A204.1 (cell line): ENCODE measurements around the gene FBXW10B.
"Not testable (repeated sequence)": the region's sequence is repeated elsewhere in the genome, so short reads cannot be mapped to it uniquely, and the experiment has no call there.

ENCODE experiments used
- FAIRE-seq: peaks from 2 replicates; lab custom pipeline; 2012; peaks lifted over from hg19 to GRCh38; lab: Jason Lieb, UNC

The FBXW10B gene, protein sequence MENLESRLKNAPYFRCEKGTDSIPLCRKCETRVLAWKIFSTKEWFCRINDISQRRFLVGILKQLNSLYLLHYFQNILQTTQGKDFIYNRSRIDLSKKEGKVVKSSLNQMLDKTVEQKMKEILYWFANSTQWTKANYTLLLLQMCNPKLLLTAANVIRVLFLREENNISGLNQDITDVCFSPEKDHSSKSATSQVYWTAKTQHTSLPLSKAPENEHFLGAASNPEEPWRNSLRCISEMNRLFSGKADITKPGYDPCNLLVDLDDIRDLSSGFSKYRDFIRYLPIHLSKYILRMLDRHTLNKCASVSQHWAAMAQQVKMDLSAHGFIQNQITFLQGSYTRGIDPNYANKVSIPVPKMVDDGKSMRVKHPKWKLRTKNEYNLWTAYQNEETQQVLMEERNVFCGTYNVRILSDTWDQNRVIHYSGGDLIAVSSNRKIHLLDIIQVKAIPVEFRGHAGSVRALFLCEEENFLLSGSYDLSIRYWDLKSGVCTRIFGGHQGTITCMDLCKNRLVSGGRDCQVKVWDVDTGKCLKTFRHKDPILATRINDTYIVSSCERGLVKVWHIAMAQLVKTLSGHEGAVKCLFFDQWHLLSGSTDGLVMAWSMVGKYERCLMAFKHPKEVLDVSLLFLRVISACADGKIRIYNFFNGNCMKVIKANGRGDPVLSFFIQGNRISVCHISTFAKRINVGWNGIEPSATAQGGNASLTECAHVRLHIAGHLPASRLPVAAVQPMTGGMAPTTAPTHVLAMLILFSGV

DNA sequence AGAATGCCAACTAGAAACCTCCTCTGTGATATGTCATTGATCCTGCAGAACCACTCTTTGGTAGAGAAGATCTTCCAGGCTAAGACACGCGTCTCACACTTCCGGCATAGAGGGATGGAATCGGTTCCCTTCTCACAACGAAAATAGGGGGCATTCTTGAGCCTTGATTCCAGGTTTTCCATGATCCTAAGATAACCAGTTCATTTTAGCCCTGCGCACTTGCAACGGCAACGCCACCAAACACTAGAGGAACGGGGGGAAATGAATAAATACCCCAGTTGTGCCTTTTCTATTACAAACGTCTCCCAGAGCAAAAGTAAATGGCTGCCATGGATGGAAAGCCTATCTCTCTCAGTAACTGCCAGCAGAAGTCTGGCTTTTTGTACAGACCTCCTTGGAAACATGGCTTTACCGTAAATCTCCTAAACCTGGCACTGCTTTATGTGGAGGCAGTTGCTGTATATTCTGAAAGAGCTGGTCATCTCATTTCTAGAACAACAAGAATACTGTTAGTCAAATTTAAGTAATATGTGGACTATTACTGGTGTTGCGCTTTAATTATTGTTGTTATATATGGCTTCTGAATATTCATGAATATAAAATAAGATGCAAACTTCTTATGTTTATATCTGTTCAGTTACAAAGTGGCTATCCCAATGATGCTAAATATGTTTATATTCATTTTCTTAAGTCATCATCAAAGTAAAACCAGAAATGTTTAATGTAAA lies at the start of gene FBXW10B:
Gene FBXW10B (minus strand): TSS at position 374 of the 728 bp plus-strand sequence. CDS start 192 bp downstream, at position 182.
- not testable (repeated sequence) for FAIRE-seq

DNA sequence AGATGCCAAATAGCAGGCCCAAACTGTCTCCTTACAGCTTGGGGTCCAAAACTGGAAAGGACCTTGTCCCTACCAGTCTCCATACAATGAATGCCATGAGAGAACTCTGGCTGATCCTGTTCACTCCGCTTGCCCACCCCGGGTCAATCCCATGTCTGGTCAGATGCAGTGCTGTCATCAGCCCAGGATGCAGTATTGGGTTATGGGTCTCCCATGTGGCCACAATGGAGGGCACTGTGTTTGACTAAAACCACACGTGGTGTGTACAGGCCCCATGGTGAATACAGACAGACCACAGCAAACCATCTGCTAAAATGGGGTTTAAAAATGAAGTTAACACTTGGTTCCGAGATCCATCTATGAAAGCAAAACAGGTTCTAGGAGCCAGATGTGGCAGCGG lies 44.2 kb upstream of the FBXW10B start:
- FAIRE-seq = no peak

DNA sequence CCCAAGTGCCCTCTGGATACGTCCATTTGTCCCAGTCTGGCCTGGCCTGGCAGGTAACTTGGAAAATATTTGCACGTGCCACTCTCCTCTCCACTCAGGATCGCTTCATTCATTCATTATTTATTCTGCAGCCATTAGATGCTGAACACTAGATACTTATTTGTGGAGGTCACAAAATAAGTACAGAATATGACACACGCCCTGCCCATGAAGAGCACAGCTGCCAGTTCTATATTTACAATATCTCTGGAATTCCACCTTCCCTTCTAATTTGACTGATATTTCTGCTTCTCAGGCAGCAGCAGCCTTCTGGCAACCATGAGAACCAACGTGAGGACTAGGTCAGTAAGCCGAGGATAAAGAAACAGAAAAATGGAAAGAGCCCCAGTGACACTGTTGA lies 43.7 kb upstream of the FBXW10B start:
- FAIRE-seq = no peak

DNA sequence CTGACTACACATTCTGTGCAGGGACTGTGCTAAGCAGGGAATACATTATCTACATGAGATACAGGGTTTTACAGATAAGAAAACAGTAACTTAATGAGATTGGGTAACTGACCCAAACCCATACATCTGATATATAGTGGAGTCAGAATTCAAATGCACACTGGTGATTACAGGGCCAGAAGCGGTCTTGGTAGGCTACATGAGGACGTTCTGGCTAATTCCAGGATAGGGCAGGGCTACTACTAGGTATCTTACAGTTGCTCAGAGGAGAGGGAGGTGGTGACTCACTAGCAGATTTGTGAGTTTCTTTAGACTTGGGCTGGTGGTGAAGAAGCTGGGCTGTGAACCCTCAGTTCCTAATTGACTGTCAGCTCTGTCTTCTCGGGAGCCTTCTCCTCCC lies 43.2 kb upstream of the FBXW10B start:
- no peak for FAIRE-seq

DNA sequence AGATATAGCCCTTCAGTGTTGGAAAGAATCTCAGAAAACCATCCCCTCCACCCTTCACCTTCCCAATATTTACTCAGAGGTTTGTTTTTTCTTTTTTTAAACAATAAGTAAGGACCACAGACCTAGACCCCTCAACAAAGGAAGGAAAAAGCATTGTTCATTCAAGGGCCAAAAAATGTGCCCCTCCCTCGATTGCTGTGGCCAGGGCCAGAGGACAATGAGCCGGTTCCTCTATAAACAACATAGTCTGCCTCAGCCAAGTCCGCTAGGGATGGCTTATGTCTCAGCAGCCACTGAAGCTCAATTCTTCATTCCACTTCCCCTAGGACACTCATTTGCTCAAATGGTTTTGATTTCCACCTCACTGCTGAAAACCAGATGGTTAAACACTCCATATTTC lies 40.6 kb upstream of the FBXW10B start:
- no peak for FAIRE-seq

DNA sequence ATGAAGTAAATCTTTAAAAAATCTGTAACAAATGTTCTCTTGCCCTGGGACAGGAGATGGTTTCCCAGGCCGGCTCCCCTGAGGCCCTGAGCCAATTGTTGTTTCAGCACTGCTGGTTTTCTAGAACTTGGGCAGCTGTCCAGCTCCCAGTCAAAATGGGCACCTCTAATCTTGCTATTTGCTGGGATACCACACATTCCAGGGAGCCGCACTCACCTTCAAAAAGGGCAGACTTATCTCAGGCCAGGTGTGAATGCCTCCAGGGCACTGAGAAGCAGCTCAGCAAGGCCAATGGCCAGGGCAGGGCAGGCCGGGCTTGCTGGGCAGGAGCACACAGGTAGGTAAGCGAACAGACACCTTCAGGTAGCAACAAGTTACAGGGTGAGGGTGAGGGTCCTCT lies 40.2 kb upstream of the FBXW10B start:
- no peak for FAIRE-seq

DNA sequence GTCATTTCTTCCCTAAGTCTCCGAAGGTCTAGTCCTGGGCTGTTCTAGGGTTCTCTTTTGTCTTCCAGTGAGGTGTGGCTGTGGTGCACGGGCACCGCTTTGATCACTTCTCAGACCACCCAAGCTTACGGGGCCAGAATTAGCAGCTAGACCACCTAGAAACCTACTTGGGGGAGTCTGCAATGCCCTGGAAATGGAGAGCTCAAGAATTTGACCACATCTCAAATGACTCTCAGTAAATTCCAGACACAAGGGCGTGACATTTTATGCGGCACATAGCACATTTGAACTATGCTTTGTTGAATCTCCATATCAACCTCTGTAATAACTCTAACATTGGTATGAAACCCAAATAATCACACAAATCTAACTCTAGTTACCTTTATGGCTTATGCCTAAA lies 39.7 kb upstream of the FBXW10B start:
- no peak for FAIRE-seq

DNA sequence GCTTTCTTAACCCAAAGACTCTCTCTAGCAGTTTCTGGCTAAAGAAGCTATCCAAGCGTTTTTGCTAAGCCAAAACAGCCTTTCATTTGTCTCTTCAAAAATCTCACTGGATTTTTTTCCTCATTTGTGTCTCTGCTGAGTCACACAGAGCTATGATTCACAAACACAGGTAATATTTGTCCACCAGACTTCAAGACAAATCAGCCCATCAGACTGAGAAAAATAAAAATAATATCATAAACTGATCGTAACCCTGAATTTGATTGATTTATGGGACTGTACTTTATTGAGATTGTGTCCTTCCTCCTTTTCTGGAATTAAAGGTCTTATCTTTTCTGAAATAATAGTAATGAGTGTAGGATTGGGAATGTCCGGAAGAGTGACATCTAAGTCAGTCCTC lies 38.8 kb upstream of the FBXW10B start:
- FAIRE-seq = no peak

DNA sequence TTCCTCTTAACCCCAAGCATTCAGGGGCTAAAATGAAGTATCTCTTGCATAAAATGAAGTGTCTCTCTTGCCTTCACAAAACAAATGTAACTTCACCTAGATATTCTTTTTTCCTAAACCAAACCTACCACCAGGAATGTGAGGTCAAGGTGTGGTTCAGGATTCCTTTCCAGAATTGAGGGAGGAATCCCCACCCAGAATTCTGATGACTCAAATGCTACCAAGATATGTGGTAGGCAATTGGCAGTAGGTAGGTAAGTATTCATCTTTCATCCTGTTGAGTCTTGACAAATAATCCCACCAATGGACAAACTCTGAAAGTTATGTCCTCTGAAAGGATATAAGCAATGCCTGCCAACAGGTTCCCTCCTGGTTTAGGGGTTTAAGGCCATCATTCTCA lies 38.4 kb upstream of the FBXW10B start:
- no peak for FAIRE-seq

DNA sequence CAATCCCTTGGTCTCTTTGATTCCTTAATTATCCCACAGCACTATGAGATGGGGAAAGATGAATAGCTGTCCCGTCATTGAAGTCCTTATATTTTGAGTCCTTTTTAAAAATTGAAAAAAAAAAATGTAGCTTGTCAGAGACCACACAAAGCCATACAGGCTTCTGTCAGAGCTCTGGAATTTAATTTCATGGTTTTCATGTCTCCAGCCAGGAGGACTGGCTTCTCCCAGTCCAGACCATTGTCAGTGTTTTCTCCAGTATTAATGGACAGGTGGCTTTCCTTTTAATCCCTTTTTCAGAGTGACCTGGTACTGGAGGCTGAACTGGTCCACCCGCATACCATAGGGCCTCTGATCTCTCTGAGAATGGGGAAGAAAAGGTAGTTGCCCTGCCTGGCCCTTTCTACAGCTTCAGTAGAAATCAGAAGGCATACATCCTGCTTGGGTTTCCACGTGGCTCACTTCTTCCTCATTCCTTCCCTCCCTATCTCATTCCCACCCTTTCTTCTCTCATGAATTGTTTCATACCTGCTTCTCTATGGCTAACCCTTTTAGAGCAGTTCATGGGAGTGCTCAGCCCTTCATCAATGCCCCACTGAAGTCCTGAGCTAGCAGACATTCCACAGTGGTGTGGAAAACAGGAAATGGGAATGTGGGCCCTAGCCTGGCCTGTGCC lies 35.5 kb upstream of the FBXW10B start:
- FAIRE-seq = no peak

DNA sequence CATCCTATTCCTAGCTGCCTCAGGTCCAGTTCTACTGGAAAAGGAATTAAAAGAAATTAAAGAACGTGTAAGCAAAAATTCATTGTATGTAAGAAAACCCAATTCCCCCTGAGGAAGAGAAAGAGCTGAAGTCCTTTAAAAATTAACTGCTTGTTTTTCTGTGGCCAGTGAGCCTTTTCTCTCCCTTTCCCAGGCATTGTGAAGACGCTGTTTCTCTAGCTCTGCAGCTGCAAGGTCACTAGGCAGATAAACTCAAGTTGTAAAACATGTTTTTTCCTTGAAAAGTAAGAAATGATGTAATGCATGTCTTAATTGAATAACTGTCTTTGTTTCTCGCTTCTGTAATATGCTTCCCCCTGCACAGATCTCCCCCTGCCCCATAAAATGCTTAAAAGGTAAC lies 34.9 kb upstream of the FBXW10B start:
- FAIRE-seq = not testable (repeated sequence)

DNA sequence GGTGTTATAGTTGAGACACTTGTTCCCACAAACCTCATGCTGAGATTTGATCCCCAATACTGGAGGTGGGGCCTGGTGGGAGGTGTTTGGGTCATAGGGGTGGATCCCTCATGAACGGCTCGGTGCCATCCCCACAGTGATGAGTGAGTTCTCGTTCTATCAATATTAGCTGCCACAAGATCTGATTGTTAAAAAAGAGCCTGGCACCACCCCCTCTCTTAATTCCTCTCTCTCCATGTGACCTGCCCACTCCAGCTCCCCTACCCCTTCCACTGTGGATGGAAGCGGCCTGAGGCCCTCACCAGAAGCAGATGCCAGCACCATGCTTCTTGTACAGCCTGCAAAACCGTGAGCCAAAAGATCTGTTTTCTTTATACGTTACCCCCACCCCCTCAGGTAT lies 33.5 kb upstream of the FBXW10B start:
- no peak for FAIRE-seq

DNA sequence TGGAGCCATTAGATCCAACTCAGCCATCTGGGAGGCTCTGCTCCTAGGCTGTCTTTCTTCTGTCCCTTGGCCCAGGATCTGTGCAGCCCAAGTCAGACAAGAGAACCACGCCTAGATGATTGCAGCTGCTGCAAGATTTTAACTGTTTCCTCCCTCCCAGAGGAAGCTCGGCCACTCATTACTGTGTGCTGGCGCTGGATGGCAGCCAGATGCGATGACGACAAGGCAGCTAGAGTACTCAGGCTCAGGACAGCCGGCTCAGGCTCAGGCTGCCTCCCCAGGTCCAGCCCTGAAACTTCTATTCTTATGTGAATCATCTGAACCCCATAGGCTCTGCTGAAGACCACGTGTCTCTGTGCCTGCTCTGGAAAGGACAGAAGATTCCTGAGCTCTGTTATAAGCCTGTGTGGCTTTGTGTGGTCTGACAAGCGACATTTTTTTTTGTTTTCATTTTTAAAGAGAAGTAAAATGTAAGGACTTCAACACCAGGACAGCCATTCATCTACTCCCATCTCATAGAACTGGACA lies 32.1 kb upstream of the FBXW10B start:
- no peak for FAIRE-seq

DNA sequence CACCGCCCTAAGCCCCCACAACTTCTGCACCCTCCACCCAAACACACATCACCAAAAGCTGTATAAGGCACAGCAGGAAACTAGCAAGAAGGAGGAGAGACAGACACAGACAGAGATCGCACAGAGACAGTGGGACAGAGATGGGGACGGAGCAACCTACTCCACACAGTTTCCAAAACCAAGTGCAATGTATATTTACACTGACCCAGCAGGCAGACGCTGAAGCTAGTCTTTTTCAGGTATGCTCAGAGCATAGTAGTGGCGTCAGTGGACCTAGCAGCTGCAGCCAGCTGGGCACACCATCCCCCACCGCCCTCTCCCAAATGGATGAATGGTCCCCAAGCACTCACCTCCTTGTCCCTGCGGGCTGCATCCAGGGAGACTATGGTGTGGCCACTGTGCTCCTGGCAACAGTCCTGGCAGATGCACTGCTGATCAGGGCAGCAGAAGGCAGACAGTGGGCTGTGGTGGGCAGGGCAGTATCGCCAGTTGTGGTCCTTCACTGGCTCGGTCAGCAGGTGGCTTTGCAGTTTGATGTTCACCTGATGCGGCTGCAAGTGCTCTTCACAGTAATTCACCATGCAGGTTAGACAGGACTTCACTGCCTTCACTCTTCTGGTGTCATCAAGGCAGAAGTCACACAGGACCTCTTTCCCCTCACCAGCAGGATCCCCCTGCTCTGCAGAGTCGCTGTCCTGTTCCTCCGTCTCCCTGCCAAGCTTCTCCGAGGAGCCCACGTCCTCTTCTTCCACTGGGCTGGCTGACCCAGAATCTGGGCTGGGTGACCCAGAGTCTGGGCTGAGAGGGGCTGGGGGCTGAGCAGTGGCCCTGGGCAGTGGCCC lies 31.5 kb upstream of the FBXW10B start:
- FAIRE-seq = no peak

DNA sequence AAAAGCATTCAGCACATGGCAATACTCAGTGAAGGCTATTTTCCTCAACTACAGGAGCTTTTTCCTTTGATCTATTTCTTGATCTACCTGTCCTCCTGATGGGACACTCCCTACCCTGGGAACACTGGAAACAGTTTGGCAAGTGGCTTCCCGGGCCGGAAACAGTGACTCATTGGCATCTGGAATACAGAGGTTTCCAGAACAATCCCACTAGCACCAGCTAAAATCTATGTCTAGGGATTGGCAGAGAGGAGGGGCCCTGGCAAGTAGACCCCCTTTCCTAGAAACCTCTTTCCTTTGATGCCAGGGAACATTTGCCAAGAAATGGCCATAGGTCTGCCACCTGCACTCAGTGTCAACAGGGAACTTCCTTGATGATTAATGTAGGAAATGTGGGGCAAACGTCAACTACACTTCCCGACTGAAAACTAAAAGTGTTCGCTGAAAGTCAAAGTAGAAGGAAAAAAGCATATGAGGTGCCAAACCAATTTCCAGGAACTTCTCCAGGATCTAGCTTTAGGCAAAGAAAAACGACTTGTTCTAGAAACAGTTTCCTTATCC lies 30.4 kb upstream of the FBXW10B start:
- FAIRE-seq = no peak

DNA sequence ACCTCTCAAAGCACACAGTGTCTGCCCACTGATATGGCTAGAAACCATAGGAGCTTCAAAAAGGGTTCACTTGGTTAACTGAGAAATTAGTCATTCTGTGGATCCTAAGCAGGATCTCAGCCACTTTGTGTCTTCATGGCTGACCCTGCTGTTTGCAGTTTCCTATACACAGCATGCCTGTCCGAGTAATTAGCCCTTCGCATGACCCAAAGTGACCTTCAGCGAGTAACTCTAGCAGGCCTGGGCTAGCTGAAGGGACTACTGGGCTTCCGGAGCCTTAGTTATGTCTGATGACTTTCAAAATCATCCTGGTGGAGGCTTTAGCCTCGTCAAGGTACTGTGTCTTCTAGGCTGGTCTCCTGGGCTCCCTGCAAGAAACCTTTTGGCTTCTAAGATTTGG lies 28.9 kb upstream of the FBXW10B start:
- FAIRE-seq = no peak

DNA sequence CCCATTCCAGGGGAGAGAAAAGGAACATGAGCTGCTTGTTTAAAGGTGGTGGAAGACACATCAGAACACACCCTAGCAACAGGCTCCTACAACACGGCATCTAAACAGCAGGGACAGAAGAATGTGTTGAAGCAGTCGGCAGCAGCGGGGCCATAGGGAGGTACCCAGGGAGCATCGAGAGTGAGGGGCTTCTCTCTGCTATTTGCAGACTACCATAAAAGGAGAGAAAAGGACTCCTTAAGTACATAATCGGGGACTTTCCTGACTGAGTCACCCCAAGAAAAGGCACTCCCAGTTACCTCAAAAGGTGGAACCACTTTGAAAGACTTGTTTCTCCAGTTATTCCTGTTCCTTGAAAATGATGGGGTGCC lies 26.4 kb upstream of the FBXW10B start:
- not testable (repeated sequence) for FAIRE-seq

DNA sequence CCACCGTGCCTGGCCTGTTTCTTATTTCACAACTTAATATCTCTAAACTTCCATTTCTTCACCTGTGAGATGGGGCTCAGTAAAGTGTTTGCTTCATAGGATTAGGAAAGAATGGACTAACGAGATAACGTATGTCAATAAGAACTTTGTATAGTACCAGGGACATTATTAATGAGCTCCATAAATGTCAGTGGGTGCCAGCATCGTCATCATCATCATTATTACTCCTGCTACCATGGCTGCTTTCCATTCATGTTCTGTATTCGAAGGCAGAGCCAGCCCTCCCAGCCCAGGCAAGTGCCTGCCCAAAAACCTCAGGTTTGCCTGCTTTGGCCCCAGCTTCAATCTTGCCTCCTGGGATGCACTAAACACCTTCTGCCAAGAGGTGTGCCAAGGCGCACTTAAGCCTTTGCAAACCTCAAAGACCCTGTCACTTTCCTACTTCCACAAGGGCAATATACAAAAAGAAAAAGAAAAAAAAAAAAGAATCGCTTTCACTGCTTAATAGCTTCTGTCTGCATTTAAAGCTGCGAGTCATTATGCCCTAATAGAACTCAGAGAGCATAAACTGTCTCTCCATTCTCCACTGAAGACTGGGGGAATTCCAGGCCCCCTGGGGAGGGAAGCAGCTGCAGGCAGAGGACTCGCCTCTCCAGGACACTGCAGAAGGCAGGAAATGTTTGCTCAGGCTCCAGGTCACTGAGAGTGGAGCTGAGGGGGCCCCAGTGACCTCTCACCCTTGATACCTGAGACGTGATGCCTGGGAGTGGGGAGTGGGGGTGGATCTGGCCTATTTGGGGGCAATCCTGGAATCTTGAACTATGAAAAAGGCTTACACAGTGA lies 25.8 kb upstream of the FBXW10B start:
- FAIRE-seq = not testable (repeated sequence)

DNA sequence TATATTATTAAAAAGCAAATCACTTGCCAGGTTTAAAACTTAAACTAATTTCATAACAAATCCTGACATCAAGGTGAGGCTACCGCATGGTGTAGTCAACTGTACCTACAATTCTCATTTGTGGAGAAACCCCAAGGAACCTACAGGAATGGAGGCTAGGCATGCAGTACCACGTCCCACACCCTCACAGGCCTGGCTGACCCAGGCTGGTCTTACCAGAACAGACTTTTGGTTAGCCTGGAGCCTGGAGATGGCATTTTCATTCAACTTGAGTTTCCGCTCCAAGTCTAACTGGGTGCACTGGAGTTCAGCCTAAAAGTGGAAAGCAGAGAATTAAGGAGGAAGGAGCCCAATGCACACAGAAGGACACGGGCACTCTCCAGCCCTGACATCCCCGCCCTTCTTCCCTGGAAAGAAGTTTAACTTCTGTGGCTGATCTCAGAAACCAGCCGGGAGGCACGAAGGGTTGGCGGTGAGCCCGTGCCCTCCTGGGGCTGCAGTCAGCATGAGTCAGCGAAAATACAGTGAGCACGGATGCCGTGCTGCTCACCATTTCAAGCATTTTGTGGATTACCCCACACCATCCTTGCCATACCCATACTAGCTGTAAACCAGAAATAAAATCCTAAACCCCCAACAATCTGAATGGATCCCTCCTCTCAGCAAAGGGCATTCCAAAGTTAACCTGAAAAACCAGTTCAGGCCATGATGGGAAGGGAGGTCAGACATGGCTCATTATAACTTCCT lies 23.2 kb upstream of the FBXW10B start:
- not testable (repeated sequence) for FAIRE-seq
